Measurements from ENCODE around the gene ZNF331.

DNA sequence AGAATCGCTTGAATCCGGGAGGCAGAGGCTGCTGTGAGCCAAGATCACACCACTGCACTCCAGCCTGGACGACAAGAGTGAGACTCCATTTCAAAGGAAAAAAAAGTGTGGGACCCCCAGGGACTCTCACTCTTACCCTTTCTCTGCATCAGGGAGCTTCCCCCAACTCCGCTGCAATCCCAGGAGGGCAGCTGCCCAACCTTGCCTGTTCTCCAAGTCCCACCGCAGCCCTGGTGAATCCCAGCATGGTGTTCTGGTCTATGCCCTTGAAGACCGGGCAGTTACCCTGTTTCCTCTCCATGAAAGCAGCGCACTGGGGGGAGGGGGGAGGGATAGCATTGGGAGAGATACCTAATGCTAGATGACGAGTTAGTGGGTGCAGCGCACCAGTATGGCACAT lies 58.1 kb downstream of the ZNF331 start:
- TF ChIP-seq, protein P1, sequence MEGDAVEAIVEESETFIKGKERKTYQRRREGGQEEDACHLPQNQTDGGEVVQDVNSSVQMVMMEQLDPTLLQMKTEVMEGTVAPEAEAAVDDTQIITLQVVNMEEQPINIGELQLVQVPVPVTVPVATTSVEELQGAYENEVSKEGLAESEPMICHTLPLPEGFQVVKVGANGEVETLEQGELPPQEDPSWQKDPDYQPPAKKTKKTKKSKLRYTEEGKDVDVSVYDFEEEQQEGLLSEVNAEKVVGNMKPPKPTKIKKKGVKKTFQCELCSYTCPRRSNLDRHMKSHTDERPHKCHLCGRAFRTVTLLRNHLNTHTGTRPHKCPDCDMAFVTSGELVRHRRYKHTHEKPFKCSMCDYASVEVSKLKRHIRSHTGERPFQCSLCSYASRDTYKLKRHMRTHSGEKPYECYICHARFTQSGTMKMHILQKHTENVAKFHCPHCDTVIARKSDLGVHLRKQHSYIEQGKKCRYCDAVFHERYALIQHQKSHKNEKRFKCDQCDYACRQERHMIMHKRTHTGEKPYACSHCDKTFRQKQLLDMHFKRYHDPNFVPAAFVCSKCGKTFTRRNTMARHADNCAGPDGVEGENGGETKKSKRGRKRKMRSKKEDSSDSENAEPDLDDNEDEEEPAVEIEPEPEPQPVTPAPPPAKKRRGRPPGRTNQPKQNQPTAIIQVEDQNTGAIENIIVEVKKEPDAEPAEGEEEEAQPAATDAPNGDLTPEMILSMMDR (IDR thresholded peaks at IDR 0.05): no peak
- no peak for TF ChIP-seq POLR2A (IDR thresholded peaks at IDR 0.05)
